Measurements from ENCODE around the gene AP1M1. TPM values are rescaled to one million over a fixed set of nuclear protein-coding genes. Genes with fewer than 3 reads are reported as not detected.

AP1M1 gene
- 10 to 100 TPM; 35.0 to 51.6 TPM for total RNA-seq
- 85.8 TPM for polyA plus RNA-seq (2013, experiment 1 of 2)
- 91.7 TPM for polyA plus RNA-seq (2013, experiment 2 of 2)
- long read RNA-seq, experiment 1, full-length matches to known transcripts, result 9 of 18 reads
- long read RNA-seq, experiment 1, partial matches to known transcripts, result 5 of 18 reads
- long read RNA-seq, experiment 1, other reads (novel, unspliced or antisense), result 4 of 18 reads
- long read RNA-seq, experiment 2, full-length matches to known transcripts, result 142 of 159 reads
- long read RNA-seq, experiment 2, partial matches to known transcripts, result 8 of 159 reads
- long read RNA-seq, experiment 2, other reads (novel, unspliced or antisense), result 9 of 159 reads
- long read RNA-seq, experiment 3, full-length matches to known transcripts, result 300 of 322 reads
- long read RNA-seq, experiment 3, partial matches to known transcripts, result 6 of 322 reads
- long read RNA-seq, experiment 3, other reads (novel, unspliced or antisense), result 16 of 322 reads
- long read RNA-seq, experiment 4, full-length matches to known transcripts, result 35 of 36 reads
- long read RNA-seq, experiment 4, partial matches to known transcripts, result 1 of 36 reads
- long read RNA-seq, experiment 4, other reads (novel, unspliced or antisense), result 0 of 36 reads

GRCh38 chr19:16197622-16198369 is at the start of gene AP1M1:
AP1M1 (plus strand) TSS chr19:16197911; CDS start chr19:16198027, 116 bp downstream.
- peak within 1 kb of the TSS; percentile 95 for H3K4me3 ChIP-seq (ENCODE audit: low read length)
- no peaks in the 10 kb centered on the region for H3K9me3 Mint-ChIP-seq
- peak within 1 kb of the TSS; percentile 68 for H3K27ac ChIP-seq (ENCODE audit: low read depth, low read length)
- DNase-seq, result peak; percentile 99
- H3K27me3 ChIP-seq (ENCODE audit: control insufficient read depth, insufficient read depth, low read length, poor library complexity, severe bottlenecking), result no peaks in the 10 kb centered on the region
- peak within 1 kb of the TSS; percentile 74 for H3K9ac ChIP-seq (ENCODE audit: extremely low read depth, low read length, poor library complexity, severe bottlenecking)
- no peaks in the 10 kb centered on the region for H3K27me3 Mint-ChIP-seq (ENCODE audit: insufficient read depth)
- H3K27ac Mint-ChIP-seq, result peak within 1 kb of the TSS; percentile 83
- no peak for TF ChIP-seq CTCF (conservative IDR thresholded peaks at IDR 0.05)
- peaks cover 15% of the 10 kb centered on the region for H3K36me3 Mint-ChIP-seq (ENCODE audit: low read depth)
- peaks cover 20% of the 10 kb centered on the region for H3K4me1 Mint-ChIP-seq
- peaks cover 14% of the 10 kb centered on the region for H3K36me3 ChIP-seq (ENCODE audit: control insufficient read depth, insufficient read depth, low read length)
- WGBS, 2 experiments (ENCODE audit: insufficient coverage in 1 of 2, insufficient read length in 1 of 2), result 0 to 1% methylated on average over 35 to 65 of the region's 65 CpGs
- no peaks in the 10 kb centered on the region for H3K9me3 ChIP-seq (ENCODE audit: control insufficient read depth, low read length)
- peaks cover 6% of the 10 kb centered on the region for H3K4me1 ChIP-seq (ENCODE audit: control insufficient read depth, insufficient read depth, low read length)
- H3K4me3 Mint-ChIP-seq, result peak within 1 kb of the TSS; percentile 63

- Histone ChIP-seq H3K4me1 (ENCODE audit: control insufficient read depth, insufficient read depth, low read length) (no peaks in the 10 kb centered on the region), H3K9me3 (ENCODE audit: control insufficient read depth, low read length) (peaks cover 1% of the 10 kb centered on the region), H3K9ac (ENCODE audit: extremely low read depth, low read length, poor library complexity, severe bottlenecking) (no peak overlapping the region), H3K4me3 (ENCODE audit: low read length) (no peak overlapping the region), H3K36me3 (ENCODE audit: control insufficient read depth, insufficient read depth, low read length) (no peaks in the 10 kb centered on the region), H3K27me3 (ENCODE audit: control insufficient read depth, insufficient read depth, low read length, poor library complexity, severe bottlenecking) (no peaks in the 10 kb centered on the region), H3K27ac (ENCODE audit: low read depth, low read length) (no peak overlapping the region)
- Mint-ChIP-seq H3K4me1 (no peaks in the 10 kb centered on the region), H3K27me3 (ENCODE audit: insufficient read depth) (no peaks in the 10 kb centered on the region), H3K36me3 (ENCODE audit: low read depth) (no peaks in the 10 kb centered on the region), H3K4me3 (no peak overlapping the region), H3K27ac (no peak overlapping the region), H3K9me3 (no peaks in the 10 kb centered on the region)
- WGBS, 2 experiments (ENCODE audit: insufficient coverage in 1 of 2, insufficient read length in 1 of 2), result 81 to 88% methylated on average over 6 to 8 of the region's 8 CpGs
- DNase-seq, result no peak
- no peak for TF ChIP-seq CTCF (conservative IDR thresholded peaks at IDR 0.05)
These were observed 49.1 kb upstream of the AP1M1 start for GRCh38 chr19:16148443-16149229.

Measured in endodermal cell (in vitro differentiated cells).